Heart right ventricle (tissue), 16 donors: Measurements from ENCODE around the gene ZMYND12. TPM values are rescaled to one million over a fixed set of nuclear protein-coding genes. Genes with fewer than 3 reads are reported as not detected.

Experiments used
- ATAC-seq, 8 donors: fragments of 200-7000 bp; cut with Tn5 transposase; one replicate each; pipeline ENCODE4 v1.9.1; 2020; ENCODE audit warnings: mild to moderate bottlenecking in 8 of 8, moderate library complexity in 8 of 8, moderate number of reproducible peaks in 1 of 8
- DNase-seq, 2 donors: peaks; one replicate each; pipeline ENCODE4 v3.0.0-alpha.2; 2020
- H3K27ac ChIP-seq, 10 donors: fragments of 200-600 bp; sonication (generic) in 2 of 10; one replicate each; pipeline versions ENCODE4 v1.5.0 to v1.8.0; 2020 to 2022; ENCODE audit warnings: mild to moderate bottlenecking in 3 of 10
- H3K27me3 ChIP-seq, 7 donors: fragments of 200-600 bp; one replicate each; pipeline ENCODE4 v1.8.0; 2021 to 2022; ENCODE audit warnings: mild to moderate bottlenecking in 2 of 7
- H3K36me3 ChIP-seq, 9 donors: fragments of 200-600 bp; sonication (generic) in 1 of 9; one replicate each; pipeline versions ENCODE4 v1.5.0 to v1.8.0; 2020 to 2022; ENCODE audit warnings: mild to moderate bottlenecking in 2 of 9
- H3K4me1 ChIP-seq, 9 donors: fragments of 200-600 bp; sonication (generic) in 1 of 9; one replicate each; pipeline versions ENCODE4 v1.5.0 to v1.8.0; 2020 to 2022; ENCODE audit warnings: mild to moderate bottlenecking in 4 of 9
- H3K4me3 ChIP-seq, 10 donors: fragments of 200-600 bp; sonication (generic) in 2 of 10; one replicate each; pipeline versions ENCODE4 v1.5.0 to v1.8.0; 2020 to 2022; ENCODE audit warnings: mild to moderate bottlenecking in 7 of 10, moderate library complexity in 2 of 10
- H3K9me3 ChIP-seq, 11 donors: fragments of 200-600 bp in 10 of 11; sonication (generic) in 2 of 11; one replicate each; pipeline versions ENCODE4 v1.5.0 to v1.8.0; 2013 to 2022; ENCODE audit warnings: mild to moderate bottlenecking in 2 of 11, control low read depth in 1 of 11, moderate library complexity in 1 of 11
- WGBS, 2 donors: extraction: QIAGEN DNeasy Blood & Tissue Kit; methylation state at CpG; one replicate each; pipeline ENCODE4 v1.1.7; 2013; ENCODE audit warnings: inconsistent platforms in 1 of 2; 5-methylcytosine and 5-hydroxymethylcytosine counted together
- intact Hi-C, 10 donors: fragments of 100-400 bp; cut with DNase I; formaldehyde crosslinking; loops; one replicate each; pipeline versions ENCODE4 v1.11.1 to v1.14.2; 2022
- polyA plus RNA-seq, 2 donors: library from polyadenylated mRNA; stranded (reverse); fragments of 200-250 nt; gene quantifications; one replicate each; pipeline ENCODE4 v1.2.3, GENCODE V29; 2013
- total RNA-seq, 10 donors: library from RNA; stranded (reverse); fragmentation: NEBNext Ultra II Directional in 3 of 10; extraction: Animal tissue kit (Norgen Biotek cat#: 25700) in 3 of 10; gene quantifications; one replicate each; pipeline versions ENCODE4 v1.2.1 to v1.2.4, GENCODE V29; 2021 to 2023
- TF ChIP-seq, protein P1 (sequence below), 9 donors: fragments of 200-600 bp; sonication (generic) in 2 of 9; IDR thresholded peaks; one replicate each; pipeline versions ENCODE4 v1.5.0 to v1.8.0; 2021 to 2022; ENCODE audit warnings: antibody characterized with exemption in 9 of 9, mild to moderate bottlenecking in 5 of 9, moderate library complexity in 1 of 9
- donor health status: Arrhythmogenic right ventricular cardiomyopathy.
- donor health status: ischemic (EF 13 %, LVEDD 7.1; RV severe dilation, severe dysfunction).
- donor health status: healthy with polysubstance abuse.
- donor health status: DM: no; HTN: yes; CAD: no.
- donor health status: DM: no; HTN: no; CAD: no.
- donor health status: ischemic (EF 25% LVEDD 6.9; RV normal size, moderate dysfunction).
- donor health status: ischemic (EF 25% LVEDD 5.7; RV mildly dilated, moderate dysfunction).
- donor health status: healthy.
- donor health status: DM: yes; HTN: yes; CAD: no.
- donor health status: Ischemic cardiomyopathy.
- donor health status: ischemic (EF 35%, LVEDD 5.7; RV mildly dilated, moderate dysfunction).
- donor health status: nonischemic (EF 11% LVEDD 7.7; RV severe dilation, severe dysfunction).
- donor health status: DM: yes; HTN: yes; CAD: no.
- donor health status: PGD.
- donor health status: ischemic (EF 29% LVEDD 5.4; RV normal size, mild dysfunction).
- donor health status: nonischemic (EF 23%, LVEDD 6.1; RV moderate dilation, normal function).

Gene ZMYND12
- total and polyA plus RNA-seq, 12 donors: 0.38 to 5.9 (median 2.2) TPM

DNA sequence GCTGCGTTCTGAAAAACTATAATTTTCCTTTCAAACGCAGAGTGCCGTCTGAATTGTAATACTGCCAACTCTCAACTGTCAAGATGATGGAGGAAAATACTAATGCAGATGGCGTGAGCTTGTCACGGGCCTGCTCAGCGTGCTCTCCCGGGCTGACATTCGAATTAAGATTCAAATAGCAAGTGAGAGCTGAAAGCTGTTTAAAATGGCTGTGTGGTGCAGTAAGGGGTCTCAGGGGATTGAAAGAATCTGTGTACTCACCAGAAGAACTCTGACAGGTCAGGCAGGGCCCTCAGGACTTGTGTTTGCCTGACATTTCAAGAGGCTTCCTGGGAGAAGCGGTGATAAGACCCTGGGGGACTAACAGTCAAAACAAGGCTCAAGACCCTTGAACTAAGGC, 33.1 kb downstream of the ZMYND12 start:
- Histone ChIP-seq H3K27me3 (no peaks in the 10 kb centered on the region), H3K36me3 (no peaks in the 10 kb centered on the region), H3K27ac (no peak overlapping the region), H3K9me3 (no peaks in the 10 kb centered on the region), H3K4me1 (peaks cover 7 to 43% (median 13%) of the 10 kb centered on the region in 9 donors), H3K4me3 (no peak overlapping the region)
- DNase-seq: peak; percentile 10 to 20
- peak in 1 of 8 donors; percentile 54 for ATAC-seq
- 45 to 56% methylated on average over 9 of the region's 9 CpGs for WGBS, 2 donors
- TF ChIP-seq, protein P1, sequence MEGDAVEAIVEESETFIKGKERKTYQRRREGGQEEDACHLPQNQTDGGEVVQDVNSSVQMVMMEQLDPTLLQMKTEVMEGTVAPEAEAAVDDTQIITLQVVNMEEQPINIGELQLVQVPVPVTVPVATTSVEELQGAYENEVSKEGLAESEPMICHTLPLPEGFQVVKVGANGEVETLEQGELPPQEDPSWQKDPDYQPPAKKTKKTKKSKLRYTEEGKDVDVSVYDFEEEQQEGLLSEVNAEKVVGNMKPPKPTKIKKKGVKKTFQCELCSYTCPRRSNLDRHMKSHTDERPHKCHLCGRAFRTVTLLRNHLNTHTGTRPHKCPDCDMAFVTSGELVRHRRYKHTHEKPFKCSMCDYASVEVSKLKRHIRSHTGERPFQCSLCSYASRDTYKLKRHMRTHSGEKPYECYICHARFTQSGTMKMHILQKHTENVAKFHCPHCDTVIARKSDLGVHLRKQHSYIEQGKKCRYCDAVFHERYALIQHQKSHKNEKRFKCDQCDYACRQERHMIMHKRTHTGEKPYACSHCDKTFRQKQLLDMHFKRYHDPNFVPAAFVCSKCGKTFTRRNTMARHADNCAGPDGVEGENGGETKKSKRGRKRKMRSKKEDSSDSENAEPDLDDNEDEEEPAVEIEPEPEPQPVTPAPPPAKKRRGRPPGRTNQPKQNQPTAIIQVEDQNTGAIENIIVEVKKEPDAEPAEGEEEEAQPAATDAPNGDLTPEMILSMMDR (IDR thresholded peaks at IDR 0.05): no peak
- intact Hi-C loops: no loop called here

GRCh38 chr1:42420911-42421585, 34.8 kb downstream of the ZMYND12 start:
- DNase-seq: peak; percentile 18 to 63
- Histone ChIP-seq H3K4me3 (no peak overlapping the region), H3K4me1 (peaks cover 7 to 47% (median 12%) of the 10 kb centered on the region in 9 donors), H3K27me3 (no peaks in the 10 kb centered on the region), H3K36me3 (no peaks in the 10 kb centered on the region), H3K9me3 (no peaks in the 10 kb centered on the region), H3K27ac (peak overlapping the region in 7 of 10 donors; percentile 20 to 86 (median 55))
- ATAC-seq: peak in 7 of 8 donors; percentile 31 to 77 (median 57)
- TF ChIP-seq, protein P1 (IDR thresholded peaks at IDR 0.05): no peak
- 9 to 13% methylated on average over 10 of the region's 10 CpGs for whole genome bisulfite sequencing, 2 donors
- intact Hi-C loops: no loop called here

- Histone ChIP-seq H3K4me3 (no peak overlapping the region), H3K9me3 (no peaks in the 10 kb centered on the region), H3K4me1 (peaks cover 7 to 47% (median 12%) of the 10 kb centered on the region in 9 donors), H3K27me3 (no peaks in the 10 kb centered on the region), H3K36me3 (no peaks in the 10 kb centered on the region), H3K27ac (peak overlapping the region in 8 of 10 donors; percentile 20 to 86 (median 52))
- ATAC-seq: peak in 5 of 8 donors; percentile 25 to 67 (median 46)
- 58 to 64% methylated on average over 7 of the region's 7 CpGs for WGBS, 2 donors
- intact Hi-C loops: no loop called here
- DNase-seq: no peak
- TF ChIP-seq, protein P1 (IDR thresholded peaks at IDR 0.05): no peak
Measured at GRCh38 chr1:42420121-42420520, 35.7 kb downstream of the ZMYND12 start.

DNA sequence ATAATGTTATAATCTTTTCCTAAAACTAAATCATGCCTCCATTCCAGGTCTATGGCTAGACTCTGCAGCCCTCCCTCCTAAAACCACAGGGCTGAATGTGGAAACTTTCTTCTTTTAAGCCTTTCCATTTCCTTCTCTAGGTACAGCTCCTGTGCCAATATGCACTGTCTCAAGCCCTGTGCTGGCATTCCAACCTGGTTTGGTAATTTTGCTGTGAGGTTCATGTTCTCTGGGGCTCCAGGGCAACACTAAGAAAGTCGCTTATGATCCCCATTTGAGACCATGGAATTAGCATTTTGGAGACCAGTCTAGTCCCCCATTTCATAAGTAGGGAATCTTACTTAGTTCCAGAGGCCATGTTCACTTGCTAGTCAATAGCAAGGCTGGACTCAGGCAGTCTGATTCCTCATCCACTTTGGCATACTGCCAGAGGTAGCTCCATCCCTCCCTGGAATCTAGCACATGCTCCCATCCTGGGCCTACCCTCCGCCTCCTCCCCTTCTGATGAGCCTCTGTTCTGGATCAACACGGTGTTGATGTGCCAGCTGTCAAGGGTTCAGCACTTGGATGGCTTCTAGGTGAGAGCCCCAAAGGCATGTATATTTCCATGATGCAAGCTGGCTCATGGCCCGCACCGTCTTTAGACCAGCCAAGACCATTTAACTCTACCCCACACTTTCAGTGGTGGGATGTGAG, 36.5 kb downstream of the ZMYND12 start:
- WGBS, 2 donors: 47 to 53% methylated on average over 5 of the region's 5 CpGs
- Histone ChIP-seq H3K27me3 (no peaks in the 10 kb centered on the region), H3K27ac (peak overlapping the region in 6 of 10 donors; percentile 20 to 86 (median 53)), H3K4me3 (no peak overlapping the region), H3K4me1 (peaks cover 7 to 47% (median 12%) of the 10 kb centered on the region in 9 donors), H3K9me3 (no peaks in the 10 kb centered on the region), H3K36me3 (no peaks in the 10 kb centered on the region)
- TF ChIP-seq, protein P1 (IDR thresholded peaks at IDR 0.05): no peak
- DNase-seq (peak; percentile 44 to 82), ATAC-seq (peak; percentile 44 to 95 (median 90))
- intact Hi-C loops: no loop called here
